ENCODE results near the gene ZDHHC14. TPM values are rescaled to one million over a fixed set of nuclear protein-coding genes. Genes with fewer than 3 reads are reported as not detected.

The ZDHHC14 gene
- total RNA-seq, 1 donor from 2014 or later: 5.5 TPM

GRCh38 chr6:157627195-157627966 lies 246.4 kb downstream of the ZDHHC14 start:
- DNase-seq: no peak

DNA sequence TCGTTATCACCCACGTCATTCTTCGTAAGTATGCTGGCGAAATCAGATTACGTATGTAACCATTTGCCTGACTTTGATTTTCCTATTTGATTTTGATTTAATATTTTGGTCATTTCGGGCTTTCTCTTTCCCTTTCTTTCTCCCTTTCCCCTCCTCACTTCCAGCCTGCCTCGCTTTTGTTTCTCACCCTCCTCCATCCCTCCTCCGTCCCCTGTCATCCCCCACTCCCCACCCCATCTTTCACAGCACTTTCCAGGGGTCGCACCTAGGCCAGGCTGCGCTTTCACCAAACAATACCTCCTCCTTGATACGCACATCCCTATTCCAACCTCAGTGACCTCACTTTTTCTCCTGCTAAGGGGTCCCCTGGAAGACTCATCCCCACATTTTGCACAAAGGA lies 247.5 kb downstream of the ZDHHC14 start:
- no peak for DNase-seq

DNA sequence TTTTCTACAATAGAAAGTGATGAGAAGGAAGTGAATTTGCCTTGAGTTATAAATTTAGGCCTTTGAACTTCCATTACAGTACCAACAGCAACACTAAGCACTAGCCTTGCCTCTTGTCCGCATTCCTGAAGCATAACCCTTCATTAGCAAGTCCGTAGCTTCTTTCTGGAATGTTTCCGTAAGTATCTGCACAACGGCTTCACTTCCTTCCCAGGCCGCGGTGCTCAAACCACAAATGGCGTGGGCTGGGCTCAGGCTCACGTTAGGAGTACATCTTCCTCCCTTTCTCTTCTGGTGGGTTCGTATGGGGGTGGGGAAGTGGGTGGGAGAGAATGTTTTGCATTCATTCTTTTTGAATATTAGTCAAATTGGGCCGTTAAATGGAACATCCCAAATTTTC lies 248.2 kb downstream of the ZDHHC14 start:
- DNase-seq: no peak

GRCh38 chr6:157630463-157631080 lies 249.6 kb downstream of the ZDHHC14 start:
- DNase-seq: no peak

DNA sequence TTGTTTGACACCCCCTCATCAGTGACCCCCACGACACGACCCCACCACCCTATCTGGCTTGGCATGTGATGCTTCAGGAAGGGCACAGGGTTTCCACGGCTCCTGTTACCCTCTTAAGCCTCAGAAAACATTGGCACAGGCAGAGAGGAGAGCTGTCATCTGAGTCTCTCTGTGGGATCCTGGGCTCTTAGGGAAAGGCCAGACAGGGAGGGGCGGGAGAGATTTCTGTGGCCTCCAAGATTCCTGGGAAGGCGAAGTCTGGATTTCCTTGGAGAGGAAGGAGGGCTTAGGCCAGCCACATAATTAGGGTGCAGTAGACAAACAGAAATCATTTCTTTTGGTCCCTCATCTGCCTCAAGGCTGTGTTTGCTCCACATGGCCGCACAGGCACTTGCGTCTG lies 250.4 kb downstream of the ZDHHC14 start:
- DNase-seq: no peak

GRCh38 chr6:157631838-157632614 lies 251.0 kb downstream of the ZDHHC14 start:
- no peak for DNase-seq

- DNase-seq: peak; percentile 59
These were observed 251.8 kb downstream of the ZDHHC14 start for GRCh38 chr6:157632821-157633220.

DNA sequence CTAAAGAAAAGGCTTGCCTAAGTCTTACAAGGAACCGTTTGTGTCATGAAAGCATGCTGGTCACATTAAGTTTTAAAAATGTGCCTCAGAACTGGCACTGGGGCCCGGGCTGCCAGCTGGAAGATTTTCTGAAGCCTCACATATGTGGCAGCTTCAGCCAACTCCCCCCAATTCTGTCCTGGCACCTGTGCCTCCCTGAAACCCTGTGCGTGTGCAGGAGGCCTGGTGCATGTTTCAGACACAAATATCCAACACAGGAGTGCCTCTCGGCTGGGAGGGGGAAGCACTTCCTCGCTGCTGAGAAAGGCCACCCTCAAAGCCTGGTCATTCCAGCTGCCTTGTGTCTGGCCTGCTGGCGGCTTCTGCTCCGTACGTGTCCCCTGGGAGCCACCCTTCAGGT lies 253.6 kb downstream of the ZDHHC14 start:
- no peak for DNase-seq

DNA sequence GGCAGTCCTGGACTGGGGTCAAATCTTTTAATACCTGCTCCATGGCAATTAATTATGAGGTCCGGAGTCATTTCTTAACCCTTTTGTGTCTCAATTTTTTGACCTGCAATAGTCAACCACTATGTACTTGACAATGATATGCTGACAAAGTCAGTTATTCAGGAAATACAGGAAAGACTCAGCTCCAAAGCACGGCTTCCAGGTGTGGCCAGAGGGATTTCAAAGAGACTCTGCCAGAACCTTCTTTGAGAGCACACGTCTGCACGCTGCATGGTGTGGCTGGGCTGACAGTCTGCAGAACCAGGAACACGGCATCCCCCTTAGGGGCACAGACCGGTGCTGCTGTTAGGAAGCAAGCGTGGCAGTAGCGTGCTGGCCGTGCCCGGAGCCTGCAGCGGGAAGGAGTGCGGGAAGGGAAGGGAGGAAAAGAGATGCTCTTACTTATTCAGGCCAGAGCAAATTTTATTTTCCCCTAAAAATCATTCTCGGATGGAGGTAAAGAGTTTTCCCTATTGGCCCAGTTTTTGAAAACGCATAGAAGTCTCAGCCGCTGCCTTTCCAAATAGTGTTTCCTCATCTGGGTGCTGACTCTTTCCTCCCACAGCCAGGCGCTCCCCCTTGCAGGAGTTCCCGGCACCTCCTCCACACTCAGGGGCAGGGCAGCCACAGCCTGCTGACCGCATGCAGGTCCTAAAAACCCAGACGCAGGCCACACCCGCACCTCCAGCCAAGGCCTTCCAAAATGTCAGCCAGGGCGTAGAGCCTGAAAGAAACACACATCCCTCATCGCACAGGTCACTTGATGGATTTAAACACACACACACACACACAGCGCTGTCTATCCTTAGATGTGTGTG lies 254.6 kb downstream of the ZDHHC14 start:
- no peak for DNase-seq

DNA sequence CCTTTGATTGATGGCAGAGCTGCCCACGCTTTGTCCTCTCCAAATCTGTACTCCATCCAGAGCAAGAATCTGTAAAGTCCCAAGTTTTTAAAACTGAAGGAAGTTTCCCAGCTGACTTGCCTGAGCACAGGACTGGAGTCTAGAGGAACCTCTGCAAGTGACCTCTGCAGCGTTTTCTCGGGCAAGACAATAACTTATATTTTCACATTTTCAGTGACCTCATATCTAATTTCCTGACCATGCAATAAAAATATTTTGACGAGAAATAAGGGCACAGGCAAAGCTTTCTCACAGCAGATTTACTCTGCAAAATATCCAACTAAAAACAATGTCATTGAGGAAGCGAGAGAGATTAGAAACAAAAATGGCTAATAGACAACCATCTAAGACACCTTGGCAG lies 256.5 kb downstream of the ZDHHC14 start:
- no peak for DNase-seq

DNA sequence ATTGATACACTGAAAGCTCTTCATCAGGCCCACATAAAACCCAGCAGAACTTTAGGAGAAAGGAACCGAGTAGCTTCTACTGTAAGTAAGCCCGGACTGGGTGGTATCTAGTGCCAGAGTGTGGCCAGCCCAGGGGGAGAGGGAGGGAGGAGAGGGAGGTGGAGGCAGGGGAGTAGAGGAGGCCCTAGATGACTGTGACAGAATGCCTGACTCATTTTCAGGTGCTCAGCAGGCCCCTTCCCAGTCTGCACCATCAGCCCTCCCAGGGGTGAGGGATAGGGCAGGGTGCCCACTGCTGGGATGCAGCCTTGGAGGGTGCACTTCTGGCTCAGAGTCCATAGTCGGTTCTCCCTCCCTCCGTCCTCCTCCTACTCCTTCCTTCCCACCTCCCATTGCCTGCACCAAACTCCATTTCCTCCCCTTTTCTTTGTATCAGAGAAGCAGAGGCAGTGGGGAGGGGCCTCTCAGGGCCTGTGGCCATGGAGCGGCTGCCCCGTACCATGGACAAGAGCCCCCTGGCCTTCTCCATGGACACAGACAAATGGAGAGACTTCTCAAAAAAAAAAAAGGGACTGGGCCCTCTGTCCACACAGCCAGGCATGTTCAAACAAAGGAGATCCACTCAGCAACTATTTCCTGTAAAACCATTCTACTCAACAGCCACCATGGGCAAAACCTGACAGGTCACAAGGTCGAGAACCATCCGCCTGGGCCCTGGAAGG lies 257.1 kb downstream of the ZDHHC14 start:
- DNase-seq: no peak

DNA sequence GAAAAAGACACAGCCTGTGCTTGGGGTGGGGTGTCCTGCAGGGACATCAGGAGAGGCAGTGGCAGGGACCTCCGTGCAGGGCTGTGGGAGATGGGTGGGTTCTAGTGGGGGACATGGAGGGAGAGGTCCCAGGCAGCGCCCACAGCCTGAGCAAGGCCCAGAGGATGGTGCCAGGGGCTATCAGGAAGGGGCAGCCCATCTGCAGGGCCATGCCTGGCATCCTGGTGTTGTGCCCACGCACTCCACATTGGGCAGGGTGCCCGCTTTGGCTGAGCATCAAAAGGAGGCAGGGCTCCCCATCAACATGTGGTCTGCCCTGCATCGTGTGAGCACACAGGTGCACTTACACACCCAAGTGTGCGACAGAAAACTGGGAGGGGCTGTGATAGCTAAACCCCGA lies 257.8 kb downstream of the ZDHHC14 start:
- no peak for DNase-seq

GRCh38 chr6:157640746-157641451 lies 259.9 kb downstream of the ZDHHC14 start:
- no peak for DNase-seq

DNA sequence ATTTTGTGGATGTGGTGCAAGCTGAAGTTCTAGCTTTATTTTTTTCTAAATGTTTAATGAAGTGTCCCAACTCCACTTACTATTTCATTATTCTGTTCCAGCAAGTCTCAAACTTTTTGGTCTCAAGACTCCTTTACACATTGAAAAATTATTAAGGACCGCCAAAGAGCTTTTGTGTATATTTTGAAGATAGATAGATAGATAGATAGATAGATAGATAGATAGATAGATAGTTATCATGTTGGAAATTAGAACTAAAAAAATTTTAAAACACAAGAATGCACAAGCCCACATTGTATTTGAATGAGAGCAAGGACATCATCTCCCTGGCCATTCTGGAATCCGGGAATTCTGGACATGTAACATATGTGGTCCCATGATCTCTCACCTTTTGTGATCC lies 260.8 kb downstream of the ZDHHC14 start:
- DNase-seq: no peak

DNA sequence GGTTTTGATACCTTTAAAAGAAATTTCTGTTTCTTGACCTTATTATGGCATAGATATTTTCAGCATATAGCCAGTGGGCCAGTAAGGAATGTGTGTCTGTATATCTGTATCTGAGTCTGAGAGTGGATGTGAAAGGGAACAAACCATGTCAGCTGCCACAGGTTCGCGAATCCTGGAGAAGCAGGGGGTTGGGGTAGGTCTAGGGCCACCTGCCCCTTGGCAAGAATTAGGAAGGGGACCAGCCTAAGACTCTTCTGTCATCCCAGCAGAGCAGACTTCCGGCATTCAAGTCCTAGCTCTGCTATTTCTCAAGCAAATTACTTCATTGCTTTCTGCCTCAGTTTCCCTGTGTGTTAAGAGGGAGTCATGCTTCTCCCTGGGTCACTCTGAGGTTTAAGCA lies 261.7 kb downstream of the ZDHHC14 start:
- DNase-seq: no peak

DNA sequence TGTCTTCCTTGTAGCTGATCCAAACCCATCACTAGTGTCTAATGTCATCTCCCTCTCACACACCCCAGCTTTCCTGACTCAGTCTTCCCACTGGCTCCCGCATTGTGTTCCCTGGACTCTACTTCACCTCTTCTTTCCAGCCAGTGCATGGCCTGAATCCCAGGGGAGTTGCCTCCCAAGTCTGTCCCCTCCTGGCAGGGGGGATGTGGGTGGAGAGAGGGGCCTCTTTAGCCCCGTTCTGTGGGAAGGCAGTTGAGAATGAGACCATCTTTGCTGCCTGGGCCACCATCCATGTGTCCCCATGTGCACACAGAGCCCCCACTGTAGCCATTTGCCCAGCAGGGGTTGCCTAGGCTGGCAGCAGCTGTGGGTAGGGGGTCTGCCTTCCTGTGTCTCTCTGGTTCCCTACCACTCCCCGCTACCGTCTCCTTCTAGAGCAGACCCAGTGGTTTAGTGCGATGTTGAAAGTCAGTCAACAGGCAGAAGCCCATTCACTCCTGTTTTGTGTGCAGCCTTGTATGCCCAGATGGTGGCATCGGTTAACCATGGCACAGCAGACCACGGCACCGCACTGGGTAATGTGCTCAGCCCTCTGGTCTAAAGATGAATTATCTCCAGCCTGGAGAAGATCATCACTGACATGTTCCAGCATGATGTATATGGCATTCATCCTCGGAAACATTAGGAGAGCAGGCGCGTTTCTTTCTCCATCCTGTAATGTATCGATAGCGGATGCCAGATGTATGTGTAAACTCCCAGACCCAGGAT lies 263.2 kb downstream of the ZDHHC14 start:
- DNase-seq: no peak

- DNase-seq: no peak
These were observed 264.3 kb downstream of the ZDHHC14 start for GRCh38 chr6:157645201-157645795.

- no peak for DNase-seq
These were observed 265.0 kb downstream of the ZDHHC14 start for GRCh38 chr6:157646012-157646411.

DNA sequence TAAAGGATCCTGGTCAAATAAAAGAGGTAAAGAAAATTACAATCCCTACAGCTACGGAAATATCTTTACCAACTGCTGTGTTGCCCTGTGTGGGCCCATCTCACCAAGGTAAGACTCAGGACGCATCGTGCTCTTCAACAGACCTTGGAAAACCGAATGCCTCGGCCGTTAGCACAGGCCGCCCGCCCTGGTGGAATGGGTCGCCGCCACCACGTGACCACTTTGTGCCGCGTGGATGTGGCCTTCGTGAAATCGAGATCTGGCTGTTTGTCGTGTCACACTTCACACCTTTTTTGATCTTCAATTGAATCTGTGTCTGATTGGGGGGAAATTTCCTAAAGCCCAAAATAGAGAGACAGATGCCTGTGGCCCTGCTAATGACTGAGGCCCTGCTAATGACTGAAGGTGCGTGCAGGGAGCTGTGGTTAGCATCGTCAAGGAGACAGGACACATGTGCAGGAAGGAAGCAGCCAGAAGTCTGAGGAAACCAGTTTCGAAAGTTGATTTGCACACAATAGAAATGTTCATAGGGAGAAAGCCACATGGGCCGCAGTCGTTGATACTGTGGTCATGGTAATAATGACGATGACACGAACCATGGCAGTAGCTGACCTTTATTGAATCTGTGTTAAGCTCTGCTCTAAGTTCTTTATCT lies 266.4 kb downstream of the ZDHHC14 start:
- DNase-seq: no peak
